Ascending aorta (tissue), 2 donors: ENCODE measurements around the gene ZMIZ2. TPM values are rescaled to one million over a fixed set of nuclear protein-coding genes. Genes with fewer than 3 reads are reported as not detected.

Experiments used
- DNase-seq, 2 donors: peaks; one replicate each; pipeline ENCODE4 v3.0.0-alpha.2; 2019; ENCODE audit warnings: low spot score in 2 of 2
- H3K27ac ChIP-seq, 2 donors: fragments of 200-600 bp; sonication (generic); one replicate each; pipeline ENCODE4 v1.5.1; 2016 to 2017; ENCODE audit warnings: mild to moderate bottlenecking in 1 of 2
- H3K27me3 ChIP-seq: fragments of 200-600 bp; sonication (generic); one replicate; pipeline ENCODE4 v1.5.1; 2017
- H3K36me3 ChIP-seq, 2 donors: fragments of 200-600 bp; sonication (generic); one replicate each; pipeline ENCODE4 v1.5.1; 2016
- H3K4me1 ChIP-seq, 2 donors: fragments of 200-600 bp; sonication (generic); one replicate each; pipeline ENCODE4 v1.5.1; 2016 to 2017; ENCODE audit warnings: mild to moderate bottlenecking in 1 of 2
- H3K4me3 ChIP-seq, 2 donors: fragments of 200-600 bp; sonication (generic); one replicate each; pipeline ENCODE4 v1.5.1; 2016 to 2017; ENCODE audit warnings: mild to moderate bottlenecking in 1 of 2
- H3K9me3 ChIP-seq, 2 donors: fragments of 200-600 bp; sonication (generic); one replicate each; pipeline ENCODE4 v1.5.1; 2016
- intact Hi-C: fragments of 100-400 bp; cut with DNase I; formaldehyde crosslinking; loops from one replicate; pipeline ENCODE4 v1.15.1; 2023
- total RNA-seq: library from RNA; depleted of rRNA; stranded (reverse); fragments of >200 nt; gene quantifications from one replicate; pipeline ENCODE4 v1.1.0, GENCODE V29; 2016
- TF ChIP-seq, protein P1 (sequence below), 3 experiments: fragments of 200-600 bp in 2 of 3; fragments of 450-650 bp in 1 of 3; sonication (generic) in 2 of 3; IDR thresholded peaks; one replicate each; pipeline ENCODE4 v1.5.1; 2016 to 2019; ENCODE audit warnings: antibody characterized with exemption in 3 of 3, mild to moderate bottlenecking in 1 of 3, moderate library complexity in 1 of 3

ZMIZ2 gene
- total RNA-seq, 1 donor from 2014 or later, result 75.5 TPM

DNA sequence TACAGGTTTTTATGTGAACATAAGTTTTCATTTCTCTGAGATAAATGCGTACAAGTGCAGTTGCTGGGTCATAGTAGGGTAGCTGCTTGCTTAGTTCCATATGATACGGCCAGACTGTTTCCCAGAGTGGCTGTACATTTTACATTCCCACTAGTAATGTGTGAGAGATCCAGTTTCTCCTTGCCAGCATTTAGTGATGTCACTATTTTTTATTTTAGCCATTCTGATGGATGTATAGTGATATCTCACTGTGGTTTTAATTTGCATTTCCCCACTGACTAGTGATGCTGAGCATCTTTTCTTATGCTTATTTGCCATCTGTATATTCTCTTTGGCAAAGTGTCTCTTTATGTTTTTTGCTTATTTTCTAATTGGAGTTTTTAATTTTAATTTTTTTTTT, 4.2 kb downstream of the ZMIZ2 start:
- Histone ChIP-seq H3K9me3 (no peaks in the 10 kb centered on the region), H3K36me3 (peaks cover 12 to 16% of the 10 kb centered on the region in 2 donors), H3K27me3 (no peaks in the 10 kb centered on the region), H3K4me3 (no peak overlapping the region), H3K27ac (no peak overlapping the region), H3K4me1 (peaks cover 4 to 35% of the 10 kb centered on the region in 2 donors)
- no peak for DNase-seq
- intact Hi-C loops, result no loop called here
- TF ChIP-seq, protein P1, sequence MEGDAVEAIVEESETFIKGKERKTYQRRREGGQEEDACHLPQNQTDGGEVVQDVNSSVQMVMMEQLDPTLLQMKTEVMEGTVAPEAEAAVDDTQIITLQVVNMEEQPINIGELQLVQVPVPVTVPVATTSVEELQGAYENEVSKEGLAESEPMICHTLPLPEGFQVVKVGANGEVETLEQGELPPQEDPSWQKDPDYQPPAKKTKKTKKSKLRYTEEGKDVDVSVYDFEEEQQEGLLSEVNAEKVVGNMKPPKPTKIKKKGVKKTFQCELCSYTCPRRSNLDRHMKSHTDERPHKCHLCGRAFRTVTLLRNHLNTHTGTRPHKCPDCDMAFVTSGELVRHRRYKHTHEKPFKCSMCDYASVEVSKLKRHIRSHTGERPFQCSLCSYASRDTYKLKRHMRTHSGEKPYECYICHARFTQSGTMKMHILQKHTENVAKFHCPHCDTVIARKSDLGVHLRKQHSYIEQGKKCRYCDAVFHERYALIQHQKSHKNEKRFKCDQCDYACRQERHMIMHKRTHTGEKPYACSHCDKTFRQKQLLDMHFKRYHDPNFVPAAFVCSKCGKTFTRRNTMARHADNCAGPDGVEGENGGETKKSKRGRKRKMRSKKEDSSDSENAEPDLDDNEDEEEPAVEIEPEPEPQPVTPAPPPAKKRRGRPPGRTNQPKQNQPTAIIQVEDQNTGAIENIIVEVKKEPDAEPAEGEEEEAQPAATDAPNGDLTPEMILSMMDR (IDR thresholded peaks at IDR 0.05), result no peak

DNA sequence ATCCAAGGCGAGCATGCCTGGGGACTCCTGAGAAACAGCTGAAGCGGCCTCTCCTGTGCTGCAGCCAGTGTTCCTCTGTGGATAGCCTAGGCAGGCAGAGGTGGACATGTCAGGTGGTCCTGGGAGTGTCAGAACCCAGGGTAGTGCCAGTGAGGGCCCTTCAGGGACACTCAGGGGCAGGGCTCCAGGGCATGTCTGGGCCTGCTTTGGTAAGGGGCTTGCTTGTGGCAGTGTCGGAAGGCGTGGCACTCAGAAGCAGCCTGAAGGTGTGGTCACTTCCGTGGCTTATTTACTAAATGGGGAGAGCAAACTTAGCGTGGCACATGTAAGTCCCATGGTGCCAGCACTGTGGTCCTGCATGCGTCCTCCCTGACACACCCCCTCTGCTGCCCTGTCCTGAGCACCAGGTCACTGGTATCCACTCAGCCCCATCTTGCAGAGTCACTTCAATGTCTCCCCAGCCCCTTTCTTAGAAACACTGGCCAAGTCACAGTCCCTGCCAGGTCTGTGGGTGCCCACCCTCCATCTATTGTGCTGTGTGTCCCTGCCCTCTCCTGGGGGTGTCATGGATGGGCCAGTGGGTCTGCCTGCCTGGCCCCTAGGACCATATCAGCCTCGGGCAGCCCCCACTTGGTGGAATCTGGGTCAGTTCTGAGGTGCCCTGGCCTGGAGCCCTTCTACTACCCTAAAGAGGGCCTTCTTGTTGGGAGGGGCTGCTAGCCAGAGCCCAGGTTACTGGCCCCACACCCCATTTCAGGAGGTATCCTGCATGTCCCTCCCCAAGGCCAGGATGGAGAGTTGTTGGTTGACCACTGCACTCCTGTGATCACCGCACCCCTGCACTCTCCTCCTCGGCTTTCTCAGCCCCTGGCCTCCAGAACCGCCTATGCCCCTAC, 6.4 kb downstream of the ZMIZ2 start:
- intact Hi-C loops, result no loop called here
- H3K4me1 ChIP-seq, result peaks cover 0 to 25% of the 10 kb centered on the region in 2 donors

GRCh38 chr7:44755698-44756627, 7.3 kb downstream of the ZMIZ2 start:
- Histone ChIP-seq H3K9me3 (no peaks in the 10 kb centered on the region), H3K27me3 (no peaks in the 10 kb centered on the region), H3K4me1 (peaks cover 0 to 20% of the 10 kb centered on the region in 2 donors), H3K4me3 (no peak overlapping the region), H3K27ac (peak overlapping the region; percentile 9 to 45), H3K36me3 (peaks cover 35 to 46% of the 10 kb centered on the region in 2 donors)
- intact Hi-C loops, result no loop called here
- no peak for DNase-seq
- TF ChIP-seq, protein P1 (IDR thresholded peaks at IDR 0.05), result no peak

More for the DNA sequence above, 6.4 kb downstream of the ZMIZ2 start:
- Histone ChIP-seq H3K27me3 (no peaks in the 10 kb centered on the region), H3K4me3 (no peak overlapping the region), H3K27ac (peak overlapping the region; percentile 9 to 45), H3K9me3 (no peaks in the 10 kb centered on the region), H3K36me3 (peaks cover 26 to 37% of the 10 kb centered on the region in 2 donors)
- no peak for DNase-seq
- TF ChIP-seq, protein P1 (IDR thresholded peaks at IDR 0.05), result no peak

GRCh38 chr7:44756904-44757303, 8.3 kb downstream of the ZMIZ2 start:
- TF ChIP-seq, protein P1 (IDR thresholded peaks at IDR 0.05), result no peak
- Histone ChIP-seq H3K9me3 (no peaks in the 10 kb centered on the region), H3K27me3 (no peaks in the 10 kb centered on the region), H3K4me1 (peaks cover 0 to 20% of the 10 kb centered on the region in 2 donors), H3K36me3 (peaks cover 45 to 55% of the 10 kb centered on the region in 2 donors), H3K27ac (peak overlapping the region in 1 of 2 donors; percentile 9), H3K4me3 (no peak overlapping the region)
- no peak for DNase-seq
- intact Hi-C loops, result no loop called here

DNA sequence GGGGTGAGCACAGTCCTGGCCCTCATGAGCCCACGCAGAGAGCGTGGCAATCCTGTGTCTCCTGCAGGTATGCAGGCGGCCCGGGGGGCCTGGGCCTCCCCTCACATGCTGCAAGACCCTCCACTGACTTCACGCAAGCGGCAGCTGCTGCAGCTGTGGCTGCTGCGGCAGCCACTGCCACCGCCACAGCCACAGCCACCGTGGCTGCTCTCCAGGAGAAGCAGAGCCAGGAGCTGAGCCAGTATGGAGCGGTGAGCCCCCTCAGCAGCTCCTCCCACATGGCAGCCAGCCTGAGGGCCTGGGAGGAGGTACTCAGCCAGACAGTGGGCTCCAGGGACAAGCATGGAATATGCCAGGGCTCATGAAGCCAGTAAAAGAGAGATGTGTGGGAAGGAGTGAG, 8.7 kb downstream of the ZMIZ2 start:
- peaks cover 0 to 20% of the 10 kb centered on the region in 2 donors for H3K4me1 ChIP-seq
- H3K27me3 ChIP-seq, result no peaks in the 10 kb centered on the region
- no peak for DNase-seq
- peaks cover 49 to 57% of the 10 kb centered on the region in 2 donors for H3K36me3 ChIP-seq
- peak overlapping the region in 1 of 2 donors; percentile 2 for H3K27ac ChIP-seq
- TF ChIP-seq, protein P1 (IDR thresholded peaks at IDR 0.05), result no peak
- no peaks in the 10 kb centered on the region for H3K9me3 ChIP-seq
- no peak overlapping the region for H3K4me3 ChIP-seq
- intact Hi-C loops, result no loop called here
